ENCODE measurements around the gene CZIB. TPM values are rescaled to one million over a fixed set of nuclear protein-coding genes. Genes with fewer than 3 reads are reported as not detected.

The CZIB gene
- total RNA-seq, 3 donors from 2014 or later (not counting 1 experiment from before 2014, with no cell fraction given), result 39.6 to 49.7 (median 40.5) TPM

- ATAC-seq, result no peak
- H3K4me1 Mint-ChIP-seq, result peaks cover 15 to 26% of the 10 kb centered on the region in 2 donors
- H3K9me3 Mint-ChIP-seq, result no peaks in the 10 kb centered on the region
- peak overlapping the region; percentile 97 for H3K4me3 ChIP-seq (ENCODE audit: low read length)
- H3K27me3 ChIP-seq (ENCODE audit: control insufficient read depth, insufficient read depth, low read length), result no peaks in the 10 kb centered on the region
- peak overlapping the region; percentile 90 to 97 for H3K27ac Mint-ChIP-seq
- WGBS (ENCODE audit: insufficient coverage), result 43% methylated on average over 7 of the region's 8 CpGs
- peaks cover 16% of the 10 kb centered on the region for H3K4me1 ChIP-seq (ENCODE audit: control insufficient read depth, insufficient read depth, low read length)
- intact Hi-C loops (cut with micrococcal nuclease), result loop anchor here (1.0 kb wide), 2 partner anchors 19 to 23 kb away; partner anchors contain the start of genes CPT2 and MAGOH
- H3K27ac ChIP-seq (ENCODE audit: low read length), result peak overlapping the region; percentile 98
- DNase-seq, result no peak
- H3K9me3 ChIP-seq (ENCODE audit: control insufficient read depth, insufficient read depth, low read length), result no peaks in the 10 kb centered on the region
- peak overlapping the region; percentile 91 for H3K4me3 Mint-ChIP-seq
- no peaks in the 10 kb centered on the region for H3K27me3 Mint-ChIP-seq (ENCODE audit: low read depth in 2 of 2)
- TF ChIP-seq CTCF (IDR thresholded peaks at IDR 0.05), result no peak
- peaks cover 8% of the 10 kb centered on the region for H3K36me3 ChIP-seq (ENCODE audit: control insufficient read depth, insufficient read depth, low read length)
- no peaks in the 10 kb centered on the region for H3K36me3 Mint-ChIP-seq
Observed at GRCh38 chr1:53219711-53220110, 723 bp downstream of the CZIB start.

GRCh38 chr1:53218201-53218600 is 2.2 kb downstream of the CZIB start:
- Histone ChIP-seq H3K27ac (ENCODE audit: low read length) (no peak overlapping the region), H3K4me3 (ENCODE audit: low read length) (no peak overlapping the region), H3K36me3 (ENCODE audit: control insufficient read depth, insufficient read depth, low read length) (peaks cover 21% of the 10 kb centered on the region), H3K27me3 (ENCODE audit: control insufficient read depth, insufficient read depth, low read length) (no peaks in the 10 kb centered on the region), H3K4me1 (ENCODE audit: control insufficient read depth, insufficient read depth, low read length) (peaks cover 16% of the 10 kb centered on the region), H3K9me3 (ENCODE audit: control insufficient read depth, insufficient read depth, low read length) (no peaks in the 10 kb centered on the region)
- Mint-ChIP-seq H3K27me3 (ENCODE audit: low read depth in 2 of 2) (no peaks in the 10 kb centered on the region), H3K4me3 (no peak overlapping the region), H3K9me3 (no peaks in the 10 kb centered on the region), H3K27ac (peak overlapping the region; percentile 90 to 97), H3K4me1 (peaks cover 15 to 26% of the 10 kb centered on the region in 2 donors), H3K36me3 (no peaks in the 10 kb centered on the region)
- WGBS (ENCODE audit: insufficient coverage), result 83% methylated on average over 7 of the region's 7 CpGs
- TF ChIP-seq CTCF (IDR thresholded peaks at IDR 0.05), result no peak
- no peak for ATAC-seq
- no peak for DNase-seq
- intact Hi-C loops (cut with micrococcal nuclease), result no loop called here

GRCh38 chr1:53214376-53214940 is 6.0 kb downstream of the CZIB start:
- Mint-ChIP-seq H3K27ac (no peak overlapping the region), H3K36me3 (peaks cover 7% of the 10 kb centered on the region), H3K4me3 (no peak overlapping the region), H3K4me1 (peaks cover 3 to 9% of the 10 kb centered on the region in 2 donors), H3K9me3 (no peaks in the 10 kb centered on the region), H3K27me3 (ENCODE audit: low read depth in 2 of 2) (no peaks in the 10 kb centered on the region)
- Histone ChIP-seq H3K36me3 (ENCODE audit: control insufficient read depth, insufficient read depth, low read length) (peaks cover 46% of the 10 kb centered on the region), H3K4me1 (ENCODE audit: control insufficient read depth, insufficient read depth, low read length) (peaks cover 2% of the 10 kb centered on the region), H3K27me3 (ENCODE audit: control insufficient read depth, insufficient read depth, low read length) (no peaks in the 10 kb centered on the region), H3K27ac (ENCODE audit: low read length) (no peak overlapping the region), H3K9me3 (ENCODE audit: control insufficient read depth, insufficient read depth, low read length) (no peaks in the 10 kb centered on the region), H3K4me3 (ENCODE audit: low read length) (no peak overlapping the region)
- intact Hi-C loops (cut with micrococcal nuclease), result no loop called here
- ATAC-seq (no peak), DNase-seq (no peak)
- WGBS (ENCODE audit: insufficient coverage), result 97% methylated on average over 4 of the region's 5 CpGs
- no peak for TF ChIP-seq CTCF (IDR thresholded peaks at IDR 0.05)

- no peak overlapping the region for H3K4me3 Mint-ChIP-seq
- H3K27ac Mint-ChIP-seq, result no peak overlapping the region
- Histone ChIP-seq H3K27ac (ENCODE audit: low read length) (no peak overlapping the region), H3K36me3 (ENCODE audit: control insufficient read depth, insufficient read depth, low read length) (peaks cover 63% of the 10 kb centered on the region), H3K27me3 (ENCODE audit: control insufficient read depth, insufficient read depth, low read length) (no peaks in the 10 kb centered on the region), H3K4me1 (ENCODE audit: control insufficient read depth, insufficient read depth, low read length) (no peaks in the 10 kb centered on the region), H3K9me3 (ENCODE audit: control insufficient read depth, insufficient read depth, low read length) (peaks cover 7% of the 10 kb centered on the region), H3K4me3 (ENCODE audit: low read length) (no peak overlapping the region)
- H3K4me1 Mint-ChIP-seq, result no peaks in the 10 kb centered on the region
- ATAC-seq, result no peak
- TF ChIP-seq CTCF (IDR thresholded peaks at IDR 0.05), result no peak
- peaks cover 2% of the 10 kb centered on the region in 2 donors for H3K9me3 Mint-ChIP-seq
- no peak for DNase-seq
- WGBS (ENCODE audit: insufficient coverage), result over 99% methylated on average over 11 of the region's 11 CpGs
- H3K36me3 Mint-ChIP-seq, result peaks cover 21% of the 10 kb centered on the region
- intact Hi-C loops (cut with micrococcal nuclease), result no loop called here
- H3K27me3 Mint-ChIP-seq (ENCODE audit: low read depth in 2 of 2), result no peaks in the 10 kb centered on the region
Observed at GRCh38 chr1:53210954-53211353, 9.5 kb downstream of the CZIB start.

Data from natural killer cell (primary cell).